Testis (tissue), 3 donors: ENCODE results near the gene NUP153. TPM values are rescaled to one million over a fixed set of nuclear protein-coding genes. Genes with fewer than 3 reads are reported as not detected.
"Not testable (repeated sequence)": the region's sequence is repeated elsewhere in the genome, so short reads cannot be mapped to it uniquely, and the experiment has no call there.

Experiments
- DNase-seq: peaks from one replicate; pipeline ENCODE4 v3.0.0-alpha.2; 2019
- H3K27ac ChIP-seq, 2 donors: fragments of 200-600 bp; sonication (generic); one replicate each; pipeline ENCODE4 v1.5.1; 2019
- H3K27me3 ChIP-seq: fragments of 200-600 bp; sonication (generic); one replicate; pipeline ENCODE4 v1.5.1; 2019
- H3K36me3 ChIP-seq: fragments of 200-600 bp; sonication (generic); one replicate; pipeline ENCODE4 v1.5.1; 2017; ENCODE audit warnings: low read depth; ENCODE audit errors: missing control alignments
- H3K4me1 ChIP-seq: fragments of 200-600 bp; sonication (generic); one replicate; pipeline ENCODE4 v1.5.1; 2019
- H3K4me3 ChIP-seq, 2 donors: fragments of 200-600 bp; sonication (generic); one replicate each; pipeline ENCODE4 v1.5.1; 2017 to 2019
- H3K9me3 ChIP-seq: fragments of 200-600 bp; sonication (generic); one replicate; pipeline ENCODE4 v1.5.1; 2017
- POLR2A ChIP-seq: fragments of 450-650 bp; IDR thresholded peaks from one replicate; pipeline ENCODE4 v1.6.1; 2017; ENCODE audit warnings: antibody characterized with exemption, mild to moderate bottlenecking, moderate library complexity
- WGBS, 2 donors: methylation state at CpG; one replicate each; pipeline ENCODE4 v1.1.5; 2018; 5-methylcytosine and 5-hydroxymethylcytosine counted together
- intact Hi-C: fragments of 100-400 bp; cut with DNase I; formaldehyde crosslinking; loops from one replicate; pipeline ENCODE4 v1.15.1; 2023; ENCODE audit warnings: low total_unique reads
- polyA plus RNA-seq: library from polyadenylated mRNA; stranded (reverse); fragments of 350-450 nt; fragmentation: Illumina TruSeq; extraction: RNeasy Lipid Tissue Mini Kit (QIAGEN cat#74804); gene quantifications from one replicate; pipeline ENCODE4 v1.2.3, GENCODE V29; 2014; ENCODE audit warnings: low read depth, low replicate concordance; ENCODE audit not compliant: insufficient read depth
- total RNA-seq, 2 donors: library from RNA; depleted of rRNA; stranded (reverse); fragments of >200 nt; gene quantifications; one replicate each; pipeline ENCODE4 v1.2.3, GENCODE V29; 2016
- TF ChIP-seq, protein P1 (sequence below), 3 experiments: fragments of 450-650 bp in 2 of 3; fragments of 200-600 bp in 1 of 3; sonication (generic) in 1 of 3; IDR thresholded peaks; one replicate each; pipeline ENCODE4 v1.5.1; 2016 to 2019; ENCODE audit warnings: antibody characterized with exemption in 3 of 3, mild to moderate bottlenecking in 2 of 3, moderate library complexity in 1 of 3

NUP153 gene
- total and polyA plus RNA-seq, 3 donors from 2014 or later: 62.5 to 64.1 (median 63.2) TPM

DNA sequence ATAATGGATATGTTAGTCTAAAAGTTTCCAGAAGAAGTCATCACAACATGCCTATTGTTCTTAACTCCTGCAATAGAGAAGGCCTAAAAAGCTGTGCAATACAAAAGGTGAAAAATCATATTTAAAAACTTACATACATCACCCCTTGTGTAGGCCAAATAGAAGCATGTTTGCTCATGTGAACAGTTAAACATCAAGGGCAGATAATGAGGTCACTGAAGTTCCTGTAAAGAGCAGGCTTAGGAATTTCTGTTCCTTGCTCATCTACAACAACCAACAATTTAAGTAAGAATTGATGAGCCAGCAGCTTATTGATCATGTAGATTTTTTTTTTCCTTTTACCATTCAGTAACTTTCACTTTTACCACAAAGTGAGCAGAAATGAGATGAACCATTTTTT, 7.5 kb upstream of the NUP153 start:
- intact Hi-C loops: no loop called here

DNA sequence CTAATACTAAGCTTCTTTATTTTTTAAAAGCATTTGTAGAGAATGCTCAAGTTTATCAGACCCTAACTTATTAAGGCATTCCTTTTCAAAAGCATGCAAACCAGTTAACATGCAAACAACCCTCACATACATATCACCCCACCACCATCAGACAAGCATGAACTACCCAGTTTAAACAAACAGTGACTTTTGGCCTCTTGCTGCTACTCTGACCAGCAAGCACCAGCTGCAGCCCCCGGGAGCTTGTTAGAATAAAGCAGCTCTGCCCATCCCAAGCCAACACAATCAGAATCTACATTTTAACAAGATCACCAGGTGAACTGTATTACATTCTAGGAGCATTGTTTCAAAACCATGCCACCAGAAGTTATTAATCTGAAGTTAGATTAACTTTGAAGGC, 5.9 kb upstream of the NUP153 start:
- Histone ChIP-seq H3K36me3 (no peaks in the 10 kb centered on the region), H3K4me1 (no peaks in the 10 kb centered on the region), H3K4me3 (no peak overlapping the region), H3K9me3 (no peaks in the 10 kb centered on the region), H3K27ac (no peak overlapping the region), H3K27me3 (no peaks in the 10 kb centered on the region)
- intact Hi-C loops: no loop called here
- TF ChIP-seq, protein P1, sequence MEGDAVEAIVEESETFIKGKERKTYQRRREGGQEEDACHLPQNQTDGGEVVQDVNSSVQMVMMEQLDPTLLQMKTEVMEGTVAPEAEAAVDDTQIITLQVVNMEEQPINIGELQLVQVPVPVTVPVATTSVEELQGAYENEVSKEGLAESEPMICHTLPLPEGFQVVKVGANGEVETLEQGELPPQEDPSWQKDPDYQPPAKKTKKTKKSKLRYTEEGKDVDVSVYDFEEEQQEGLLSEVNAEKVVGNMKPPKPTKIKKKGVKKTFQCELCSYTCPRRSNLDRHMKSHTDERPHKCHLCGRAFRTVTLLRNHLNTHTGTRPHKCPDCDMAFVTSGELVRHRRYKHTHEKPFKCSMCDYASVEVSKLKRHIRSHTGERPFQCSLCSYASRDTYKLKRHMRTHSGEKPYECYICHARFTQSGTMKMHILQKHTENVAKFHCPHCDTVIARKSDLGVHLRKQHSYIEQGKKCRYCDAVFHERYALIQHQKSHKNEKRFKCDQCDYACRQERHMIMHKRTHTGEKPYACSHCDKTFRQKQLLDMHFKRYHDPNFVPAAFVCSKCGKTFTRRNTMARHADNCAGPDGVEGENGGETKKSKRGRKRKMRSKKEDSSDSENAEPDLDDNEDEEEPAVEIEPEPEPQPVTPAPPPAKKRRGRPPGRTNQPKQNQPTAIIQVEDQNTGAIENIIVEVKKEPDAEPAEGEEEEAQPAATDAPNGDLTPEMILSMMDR (IDR thresholded peaks at IDR 0.05): no peak
- TF ChIP-seq POLR2A: no peak
- DNase-seq: no peak
- 50 to 73% methylated on average over 1 of the region's 1 CpG for WGBS, 2 donors

More for the DNA sequence above, 7.5 kb upstream of the NUP153 start:
- no peak overlapping the region for H3K4me3 ChIP-seq
- no peaks in the 10 kb centered on the region for H3K9me3 ChIP-seq
- no peak overlapping the region for H3K27ac ChIP-seq
- no peaks in the 10 kb centered on the region for H3K27me3 ChIP-seq
- TF ChIP-seq POLR2A: no peak
- TF ChIP-seq, protein P1 (IDR thresholded peaks at IDR 0.05): no peak
- DNase-seq: no peak
- no peaks in the 10 kb centered on the region for H3K4me1 ChIP-seq
- no peaks in the 10 kb centered on the region for H3K36me3 ChIP-seq

DNA sequence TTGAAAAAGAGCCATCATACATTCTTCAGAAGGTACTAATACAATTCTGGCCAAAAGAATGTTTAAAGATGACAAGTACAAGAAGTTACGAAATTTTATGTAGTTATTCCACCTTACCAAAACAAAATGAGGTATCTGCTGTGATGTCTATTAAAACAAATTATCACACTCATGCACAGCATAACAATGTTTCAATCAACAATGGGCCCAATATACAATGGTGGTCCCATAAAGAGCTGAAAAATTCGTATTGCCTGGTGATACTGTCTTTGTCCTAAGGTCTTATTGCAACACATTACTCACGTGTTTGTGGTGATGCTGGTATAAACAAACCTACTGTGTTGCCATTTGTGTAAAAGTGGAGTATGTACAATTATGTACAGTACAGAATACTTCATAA, 3.6 kb upstream of the NUP153 start:
- Histone ChIP-seq H3K27ac (no peak overlapping the region), H3K4me3 (no peak overlapping the region), H3K36me3 (no peaks in the 10 kb centered on the region), H3K27me3 (no peaks in the 10 kb centered on the region), H3K9me3 (no peaks in the 10 kb centered on the region), H3K4me1 (no peaks in the 10 kb centered on the region)
- no peak for DNase-seq
- WGBS, 2 donors: 74 to 78% methylated on average over 3 of the region's 3 CpGs
- TF ChIP-seq, protein P1 (IDR thresholded peaks at IDR 0.05): no peak
- no peak for TF ChIP-seq POLR2A
- intact Hi-C loops: no loop called here

DNA sequence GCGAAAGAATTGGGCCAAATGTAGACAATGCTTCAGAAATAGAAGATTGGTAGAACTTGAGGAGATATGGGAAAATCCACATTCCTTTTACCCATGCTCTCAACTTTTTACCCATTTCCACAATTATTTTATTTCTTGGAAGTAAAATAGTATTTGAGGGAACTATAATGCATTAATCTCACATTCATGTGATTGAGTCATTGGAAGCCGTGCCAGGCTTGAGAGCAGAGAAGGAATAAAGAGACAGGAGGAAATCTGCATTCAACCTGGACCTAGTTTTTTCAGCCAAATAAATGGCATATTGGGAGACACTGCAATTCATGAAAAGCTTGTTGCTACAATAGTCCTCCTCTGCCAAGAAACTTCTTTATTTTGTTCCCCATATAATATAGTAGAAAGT, 2.8 kb upstream of the NUP153 start:
- no peak for DNase-seq
- 96 to 98% methylated on average over 2 of the region's 2 CpGs for WGBS, 2 donors
- no peaks in the 10 kb centered on the region for H3K36me3 ChIP-seq
- H3K27ac ChIP-seq: no peak overlapping the region
- H3K9me3 ChIP-seq: no peaks in the 10 kb centered on the region
- H3K4me3 ChIP-seq: no peak overlapping the region
- intact Hi-C loops: no loop called here
- TF ChIP-seq POLR2A: no peak
- TF ChIP-seq, protein P1 (IDR thresholded peaks at IDR 0.05): no peak
- peaks cover 6% of the 10 kb centered on the region for H3K4me1 ChIP-seq
- H3K27me3 ChIP-seq: no peaks in the 10 kb centered on the region

DNA sequence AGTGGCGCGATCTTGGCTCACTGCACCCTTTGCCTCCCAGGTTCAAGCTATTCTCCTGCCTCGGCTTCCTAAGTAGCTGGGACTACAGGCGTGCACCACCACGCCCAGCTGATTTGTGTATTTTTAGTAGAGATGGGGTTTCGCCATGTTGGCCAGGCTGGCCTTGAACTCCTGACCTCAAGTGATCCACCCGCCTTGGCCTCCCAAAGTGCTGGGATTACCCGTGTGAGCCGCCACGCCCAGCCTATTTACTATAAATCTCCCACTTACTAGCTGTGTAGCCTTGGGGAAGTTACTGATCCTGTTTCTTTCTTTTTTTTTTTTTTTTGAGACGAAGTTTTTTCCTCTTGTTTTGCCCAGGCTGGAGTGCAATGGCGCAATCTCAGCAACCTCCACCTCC, 1.3 kb upstream of the NUP153 start:
- DNase-seq, H3K36me3 ChIP-seq, H3K9me3 ChIP-seq, H3K27me3 ChIP-seq, intact Hi-C loops, H3K27ac ChIP-seq, H3K4me3 ChIP-seq: not testable (repeated sequence)
- 82 to 84% methylated on average over 12 of the region's 12 CpGs for WGBS, 2 donors
- peaks cover 13% of the 10 kb centered on the region for H3K4me1 ChIP-seq
